ENCODE data around the gene CDHR4.

DNA sequence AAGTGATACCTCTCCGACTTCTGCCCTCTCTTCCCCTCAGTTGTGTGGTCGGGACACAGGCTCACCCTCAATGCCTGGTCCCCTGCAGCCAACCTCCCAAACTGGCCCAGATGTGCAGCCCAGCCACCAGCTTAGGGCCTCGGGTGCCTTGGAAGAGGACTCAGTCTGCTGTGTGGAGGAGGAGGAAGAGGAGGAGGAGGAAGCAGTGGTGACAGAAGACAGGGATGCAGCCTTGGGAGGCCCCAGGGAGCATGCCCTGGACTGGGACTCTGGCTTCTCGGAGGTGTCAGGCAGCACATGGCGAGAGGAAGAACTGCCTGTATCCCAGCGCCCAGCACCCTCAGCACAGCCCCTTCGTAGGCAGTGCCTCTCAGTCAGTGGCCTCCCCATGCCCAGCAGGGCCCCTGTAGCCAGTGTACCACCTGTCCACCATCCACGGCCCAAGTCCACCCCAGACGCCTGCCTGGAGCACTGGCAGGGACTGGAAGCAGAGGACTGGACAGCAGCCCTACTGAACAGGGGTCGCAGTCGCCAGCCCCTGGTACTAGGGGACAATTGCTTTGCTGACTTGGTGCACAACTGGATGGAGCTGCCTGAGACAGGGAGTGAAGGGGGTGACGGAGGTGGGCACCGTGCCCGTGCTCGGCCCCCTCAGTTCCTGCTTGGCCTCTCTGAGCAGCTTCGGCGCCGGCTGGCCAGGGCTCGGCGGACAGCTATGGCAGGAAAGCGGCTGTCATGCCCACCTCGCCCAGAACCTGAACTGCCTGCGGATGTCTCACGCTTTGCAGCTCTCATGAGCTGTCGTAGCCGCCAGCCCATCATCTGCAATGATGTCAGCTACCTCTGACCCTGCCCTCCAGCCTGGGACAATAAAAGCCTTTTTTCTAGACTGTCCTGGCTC, 4.7 kb upstream of the CDHR4 start:
- TF ChIP-seq REST (IDR thresholded peaks at IDR 0.05; ENCODE audit: insufficient read depth in 1 of 2, low read depth in 2 of 2, low read length in 2 of 2) (peak in 1 of 2 experiments; percentile 40; a peak in 1 of 4 replicates), SIN3A (IDR thresholded peaks at IDR 0.05; ENCODE audit: borderline replicate concordance, insufficient read depth, low read length) (no peak), POLR2AphosphoS5 (IDR thresholded peaks at IDR 0.05; ENCODE audit: low read depth, low read length) (no peak), FOXP2 (optimal IDR thresholded peaks at IDR 0.05; ENCODE audit: borderline replicate concordance, extremely low read depth, extremely low read length, insufficient read depth) (no peak), TAF1 (IDR thresholded peaks at IDR 0.05; ENCODE audit: borderline replicate concordance, insufficient read depth, low read length) (no peak)
